DMS 273 (cell line): ENCODE results near the gene MB21D2.
"Not testable (repeated sequence)": the region's sequence is repeated elsewhere in the genome, so short reads cannot be mapped to it uniquely, and the experiment has no call there.

Experiments
- DNase-seq: peaks from one replicate; lab custom pipeline; 2025; ENCODE audit not compliant: unreplicated experiment; lab: John Stamatoyannopoulos, UW

Gene MB21D2

DNA sequence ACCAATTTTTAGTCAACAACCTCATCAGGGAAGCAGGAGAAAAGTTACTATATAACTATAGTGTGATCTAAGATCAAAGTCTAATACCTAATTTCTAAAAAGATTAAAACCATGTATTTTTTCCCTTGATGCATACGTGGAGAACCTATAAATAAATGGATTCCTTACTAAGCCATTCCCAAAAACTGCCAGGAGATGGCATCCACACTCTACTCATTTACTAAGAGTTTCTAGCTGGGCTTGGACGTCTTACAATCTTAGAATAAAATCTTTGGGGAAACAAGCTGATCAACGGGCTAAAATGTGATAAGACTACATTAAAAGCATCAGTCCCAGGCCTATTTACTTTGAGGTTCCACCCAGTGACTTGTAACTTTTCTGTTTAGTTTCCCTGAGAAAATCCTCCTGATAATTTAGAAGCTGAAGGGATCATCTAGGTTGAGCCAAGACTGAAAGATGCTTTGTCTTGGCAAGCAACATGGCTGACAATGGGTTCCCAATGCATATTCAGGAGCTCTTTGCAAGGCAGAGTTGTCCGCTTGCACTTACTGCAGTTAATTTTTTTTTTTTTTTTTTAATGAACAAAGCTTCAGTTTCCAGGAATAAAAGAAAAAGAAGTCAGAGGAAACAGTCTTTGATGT lies 104.8 kb downstream of the MB21D2 start:
- peak; percentile 83 for DNase-seq

DNA sequence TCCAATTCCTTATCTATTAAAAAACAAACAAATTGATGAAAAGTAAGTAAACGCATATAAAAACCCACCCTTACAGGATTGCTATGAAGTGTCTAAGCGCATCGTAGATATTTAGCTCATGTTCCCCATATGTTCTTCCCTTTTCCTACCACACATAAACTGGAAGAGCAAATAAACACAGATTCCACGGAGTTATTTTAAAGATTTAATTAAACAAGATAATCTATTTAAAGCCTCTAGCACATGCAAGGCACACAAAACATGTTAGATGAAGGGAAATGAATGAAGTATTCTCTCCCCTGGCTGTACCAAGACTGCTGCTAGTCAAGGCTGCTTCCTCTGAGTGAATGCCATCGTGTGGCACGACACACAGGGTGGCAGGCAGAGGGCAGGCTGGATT lies 111.9 kb downstream of the MB21D2 start:
- no peak for DNase-seq

DNA sequence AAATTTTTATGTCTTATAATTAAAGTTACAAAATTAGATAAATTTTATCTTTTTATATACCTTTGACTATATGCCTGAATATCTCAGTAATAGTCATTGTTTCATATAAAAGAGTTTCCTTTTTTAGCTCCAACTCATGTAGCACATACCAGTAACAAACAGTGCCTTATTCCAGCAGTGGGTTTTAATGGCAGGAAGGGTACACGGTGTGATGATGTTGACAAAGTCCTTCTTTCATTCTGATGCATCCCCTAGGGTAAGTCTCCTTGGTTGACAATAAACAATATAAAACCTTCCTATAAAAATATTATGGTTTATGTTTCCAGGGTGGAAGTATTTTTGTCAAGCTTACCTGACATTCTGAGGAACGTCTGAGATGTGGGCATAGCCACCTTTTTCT lies 113.2 kb downstream of the MB21D2 start:
- DNase-seq: no peak

DNA sequence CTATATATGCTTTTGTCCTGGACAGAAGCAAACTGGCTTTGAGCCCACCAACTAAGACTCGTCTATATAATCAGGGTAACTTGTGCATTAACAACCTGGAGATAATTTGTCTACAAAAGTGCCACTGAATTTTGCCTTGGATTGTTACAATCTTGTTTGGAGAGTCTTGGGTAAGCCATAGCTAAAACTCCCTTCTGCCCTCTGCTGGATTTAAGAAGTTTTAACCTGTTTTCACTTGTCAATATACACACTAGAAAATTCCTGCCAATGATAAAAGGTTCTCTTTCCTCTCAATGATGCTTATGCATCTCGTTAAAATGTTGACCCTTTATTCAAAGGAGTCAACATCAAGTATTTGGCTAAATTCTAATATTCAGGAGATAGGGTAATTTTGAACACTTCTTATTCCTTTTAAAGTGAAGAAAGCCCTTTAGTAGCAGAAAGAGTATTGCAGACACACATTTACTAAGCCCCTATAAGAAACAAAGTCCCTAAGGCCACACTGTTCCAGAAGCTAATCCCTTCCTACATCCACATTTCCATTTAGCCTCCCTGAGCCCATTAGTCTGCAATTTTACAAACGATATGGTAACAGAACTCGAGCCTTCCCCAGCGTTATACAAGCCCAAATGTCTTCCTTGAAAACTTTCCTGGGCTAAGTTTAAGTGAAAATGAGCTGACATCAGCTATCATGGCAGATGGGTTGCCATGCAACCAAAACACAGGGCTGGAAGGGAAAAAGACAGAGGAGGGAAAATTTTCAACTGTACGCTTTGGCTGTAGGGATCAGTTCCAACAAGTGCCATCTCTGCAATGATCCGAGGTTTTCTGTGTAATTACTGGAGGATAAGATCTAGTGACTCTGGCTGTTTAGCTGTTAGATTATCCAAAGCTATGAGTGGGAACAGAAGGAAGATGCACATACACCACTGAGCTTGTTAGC lies 114.4 kb downstream of the MB21D2 start:
- peak; percentile 86 for DNase-seq

DNA sequence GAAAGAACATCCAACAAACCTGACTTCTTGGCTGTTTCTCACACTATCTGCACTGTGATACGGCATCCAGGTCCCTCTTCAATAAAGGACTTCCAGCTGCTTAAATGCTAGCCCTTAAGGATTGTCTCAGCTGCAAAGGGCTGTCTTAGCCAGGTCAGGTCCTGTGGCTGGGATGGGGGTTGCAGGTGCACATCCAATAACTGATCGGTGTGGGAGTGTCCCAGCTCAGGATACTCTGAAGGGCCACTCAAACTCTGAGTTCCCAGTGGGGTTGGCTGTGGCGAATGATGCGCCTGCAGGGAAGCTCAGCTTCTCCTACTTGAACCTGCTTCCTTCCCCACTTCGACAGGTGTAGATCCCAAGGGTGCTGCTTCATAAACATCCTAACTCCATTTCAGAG lies 115.7 kb downstream of the MB21D2 start:
- DNase-seq: no peak

DNA sequence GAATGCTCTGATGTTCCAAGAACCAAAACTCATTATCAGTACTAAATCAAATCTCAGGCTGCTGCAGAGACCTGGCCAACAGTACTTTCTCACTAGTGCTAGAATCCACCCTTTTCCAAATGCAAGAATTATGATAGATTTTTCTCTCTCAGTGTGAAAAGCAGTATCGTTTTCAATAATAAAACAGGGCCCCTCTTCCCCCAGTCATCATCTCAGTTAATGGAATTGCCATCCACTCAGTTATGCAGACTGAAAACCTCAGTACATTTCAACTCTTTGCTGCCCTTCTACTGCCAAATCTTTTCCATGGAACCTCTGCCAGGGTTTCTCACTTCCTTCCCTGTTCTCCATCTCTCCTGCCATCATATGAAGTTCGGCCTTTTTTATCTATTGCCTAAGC lies 117.9 kb downstream of the MB21D2 start:
- DNase-seq: no peak

DNA sequence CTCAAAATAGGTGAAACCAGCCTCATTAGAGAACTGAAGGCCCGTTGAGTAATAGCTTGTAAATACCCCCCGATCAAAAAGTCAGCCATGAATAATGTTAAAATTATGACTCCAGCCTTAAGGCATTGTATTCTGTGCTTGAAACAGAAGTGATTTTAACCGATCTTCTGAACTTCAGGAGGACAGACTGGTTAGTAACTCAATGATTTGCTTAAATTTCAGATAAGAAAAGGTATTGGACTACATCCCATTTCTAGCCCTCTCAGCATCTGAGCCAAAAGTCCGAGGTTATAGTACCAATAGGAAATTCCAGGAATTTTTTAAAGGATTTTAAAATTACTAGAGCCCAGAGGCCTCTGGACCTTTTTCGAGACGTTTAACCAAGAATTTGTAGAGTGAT lies 122.6 kb downstream of the MB21D2 start:
- no peak for DNase-seq

DNA sequence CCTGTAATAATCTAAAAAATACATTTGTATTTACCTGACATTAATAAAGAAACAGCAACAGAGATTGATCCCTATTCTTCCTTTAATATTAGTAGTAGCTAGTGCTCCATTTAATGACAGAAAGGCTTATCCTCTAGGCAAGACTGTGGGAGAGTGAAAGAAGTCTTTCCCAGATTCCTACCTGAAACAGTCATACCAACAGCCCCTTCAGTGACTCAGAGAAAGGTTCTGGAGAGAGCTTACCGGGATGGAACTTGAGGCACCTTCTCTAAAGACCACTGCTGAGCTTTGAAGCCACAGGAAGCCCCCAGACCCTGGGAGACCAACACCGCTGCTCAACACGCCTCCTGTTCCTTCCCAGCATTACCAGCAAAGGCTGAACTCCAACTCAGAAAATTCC lies 123.4 kb downstream of the MB21D2 start:
- no peak for DNase-seq

DNA sequence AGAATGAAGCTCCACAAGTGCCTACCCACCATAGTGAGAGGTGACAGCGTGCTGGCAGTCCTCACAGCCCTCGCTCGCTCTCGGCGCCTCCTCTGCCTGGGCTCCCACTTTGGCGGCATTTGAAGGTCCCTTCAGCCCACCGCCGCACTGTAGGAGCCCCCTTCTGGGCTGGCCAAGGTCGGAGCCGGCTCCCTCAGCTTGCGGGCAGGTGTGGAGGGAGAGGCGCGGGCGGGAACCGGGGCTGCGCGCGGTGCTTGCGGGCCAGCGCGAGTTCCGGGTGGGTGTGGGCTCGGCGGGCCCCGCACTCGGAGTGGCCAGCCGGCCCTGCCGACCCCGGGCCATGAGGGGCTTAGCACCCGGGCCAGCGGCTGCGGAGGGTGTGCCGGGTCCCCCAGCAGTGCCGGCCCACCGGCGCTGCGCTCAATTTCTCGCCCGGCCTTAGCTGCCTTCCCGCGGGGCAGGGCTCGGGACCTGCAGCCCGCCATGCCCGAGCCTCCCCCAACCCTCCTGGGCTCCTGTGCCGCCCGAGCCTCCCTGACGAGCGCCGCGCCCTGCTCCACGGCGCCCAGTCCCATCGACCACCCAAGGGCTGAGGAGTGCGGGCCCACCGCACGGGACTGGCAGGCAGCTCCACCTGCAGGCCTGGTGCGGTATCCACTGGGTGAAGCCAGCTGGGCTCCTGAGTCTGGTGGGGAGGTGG lies 128.7 kb downstream of the MB21D2 start:
- DNase-seq: not testable (repeated sequence)

DNA sequence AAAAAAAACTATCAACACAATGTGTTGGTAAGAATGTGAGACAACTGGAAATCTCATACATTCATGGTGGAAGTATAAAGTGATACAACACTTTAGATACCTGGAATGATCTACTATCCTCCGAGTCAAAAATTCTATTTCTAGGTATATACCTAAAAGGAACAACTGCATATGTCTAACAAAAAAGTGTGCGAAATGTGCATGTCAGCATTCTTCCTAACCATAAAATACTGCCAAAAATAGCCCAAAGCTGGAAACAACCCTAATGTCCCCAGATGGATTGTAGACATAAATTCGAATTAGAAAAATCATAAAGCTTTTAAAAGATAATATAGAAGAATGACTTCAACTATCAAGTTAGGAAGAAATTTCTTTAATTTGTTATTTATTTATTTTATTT lies 139.1 kb downstream of the MB21D2 start:
- no peak for DNase-seq

DNA sequence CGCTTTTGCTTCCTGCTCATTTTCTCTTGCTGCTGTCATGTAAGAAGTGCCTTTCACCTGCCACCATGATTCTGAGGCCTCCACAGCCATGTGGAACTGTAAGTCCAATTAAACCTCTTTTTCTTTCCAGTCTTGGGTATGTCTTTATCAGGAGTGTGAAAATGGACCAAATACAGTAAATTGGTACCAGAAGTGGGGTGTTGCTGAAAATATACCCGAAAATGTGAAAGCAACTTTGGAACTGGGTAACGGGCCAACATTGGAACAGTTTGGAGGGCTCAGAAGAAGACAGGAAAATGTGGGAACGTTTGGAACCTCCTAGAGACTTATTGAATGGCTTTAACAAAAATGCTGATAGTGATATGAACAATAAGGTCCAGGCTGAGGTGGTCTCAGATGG lies 143.3 kb downstream of the MB21D2 start:
- not testable (repeated sequence) for DNase-seq

DNA sequence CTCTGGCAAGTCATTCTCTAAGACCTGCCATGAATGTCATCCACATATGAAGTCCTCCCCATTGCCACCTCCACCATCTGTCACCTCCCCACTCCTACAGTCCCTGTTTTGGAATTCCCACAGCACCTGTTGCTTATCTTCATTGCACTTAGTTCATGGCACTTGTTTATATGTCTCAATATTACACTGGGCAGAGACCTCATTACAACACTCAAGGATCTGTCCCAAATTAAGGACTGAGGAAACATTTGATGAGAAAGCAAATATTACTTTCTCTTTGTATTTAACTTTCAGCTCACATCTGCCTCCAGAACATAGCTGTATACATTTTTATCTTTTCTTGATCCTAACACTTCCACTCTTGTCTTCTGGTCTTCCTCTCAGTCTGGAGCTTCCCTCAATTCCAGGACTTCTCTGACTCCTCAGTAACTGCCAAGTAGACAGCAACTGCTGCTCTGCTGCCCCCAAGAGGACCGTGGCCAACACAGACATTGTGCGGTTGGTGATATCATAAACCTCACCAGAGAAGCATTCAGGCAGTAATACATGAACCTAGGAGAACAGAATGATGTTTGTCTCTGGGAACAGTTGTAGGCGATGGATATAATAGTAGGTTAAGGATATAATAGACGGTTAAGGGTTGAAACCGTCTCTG lies 145.3 kb downstream of the MB21D2 start:
- DNase-seq: peak; percentile 65

DNA sequence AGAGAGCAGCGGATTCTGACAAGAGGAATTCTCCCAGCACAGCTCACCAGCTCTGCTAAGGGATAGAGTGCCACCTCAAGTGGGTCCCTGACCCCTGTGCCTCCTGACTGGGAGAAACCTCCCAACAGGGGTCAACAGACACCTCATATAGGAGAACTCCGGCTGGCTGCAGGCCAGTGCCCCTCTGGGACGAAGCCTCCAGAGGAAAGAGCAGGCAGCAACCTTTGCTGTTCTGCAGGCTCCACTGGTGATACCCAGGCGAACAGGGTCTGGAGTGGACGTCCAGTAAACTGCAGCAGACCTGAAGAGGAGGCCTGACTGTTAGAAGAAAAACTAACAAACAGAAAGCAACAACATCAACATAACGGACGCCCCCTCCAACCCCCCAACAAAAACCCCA lies 159.0 kb downstream of the MB21D2 start:
- DNase-seq: no peak

DNA sequence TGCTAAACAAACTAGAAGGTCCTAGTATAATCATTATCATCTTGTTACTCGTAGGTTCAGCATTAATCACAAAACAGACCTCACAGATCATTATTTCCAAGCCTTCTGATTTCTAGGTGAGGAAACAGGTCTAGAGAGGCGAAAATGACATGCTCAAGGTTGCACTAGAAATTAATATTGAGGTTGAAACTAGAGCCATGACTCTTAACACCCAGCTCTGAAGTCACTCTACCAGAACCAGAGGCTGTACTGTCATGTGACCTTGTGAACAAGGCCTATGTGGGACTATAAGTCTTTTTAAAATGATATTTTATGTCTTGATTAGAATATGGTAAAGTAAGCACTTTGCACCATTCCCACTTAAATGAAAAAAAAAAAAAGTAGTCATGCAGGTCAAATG lies 166.5 kb downstream of the MB21D2 start:
- DNase-seq: no peak

DNA sequence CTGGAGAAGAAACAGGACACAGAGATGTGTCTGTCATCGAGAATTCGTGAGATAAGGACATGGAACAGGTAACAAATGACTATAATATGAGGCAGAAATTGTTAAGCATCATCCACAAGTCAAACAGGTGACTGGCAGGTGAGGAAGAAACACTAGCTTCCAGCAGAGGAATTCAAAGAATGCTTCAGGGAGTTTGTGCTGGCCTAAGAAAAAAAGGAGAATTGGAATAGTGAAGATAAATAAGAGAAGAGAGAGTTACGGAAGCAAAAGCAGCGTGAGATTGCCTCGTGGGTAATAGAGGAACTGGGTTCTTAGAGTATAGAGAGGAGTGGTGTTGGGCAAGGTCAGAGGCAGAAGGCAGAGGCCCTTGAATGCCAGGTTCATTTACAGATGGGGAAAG lies 167.5 kb downstream of the MB21D2 start:
- no peak for DNase-seq

DNA sequence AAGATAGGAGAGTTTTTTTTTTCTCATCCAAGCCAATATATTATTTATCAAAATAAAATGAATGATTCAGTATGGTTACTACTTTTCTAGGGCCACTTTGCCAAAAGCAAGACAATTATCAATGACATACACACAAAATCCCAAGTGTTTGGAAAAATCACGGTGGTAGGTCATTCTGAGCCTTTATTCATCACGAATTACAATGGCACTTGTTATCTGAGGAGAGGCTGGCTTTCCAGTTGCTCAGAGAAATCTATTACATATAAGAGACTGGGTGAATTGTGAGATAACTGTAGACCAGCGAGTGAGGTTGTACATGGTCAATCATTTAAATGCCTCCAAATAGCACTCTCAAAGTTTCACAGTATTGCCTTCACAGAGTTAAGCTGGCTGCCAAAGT lies 169.9 kb downstream of the MB21D2 start:
- DNase-seq: no peak

DNA sequence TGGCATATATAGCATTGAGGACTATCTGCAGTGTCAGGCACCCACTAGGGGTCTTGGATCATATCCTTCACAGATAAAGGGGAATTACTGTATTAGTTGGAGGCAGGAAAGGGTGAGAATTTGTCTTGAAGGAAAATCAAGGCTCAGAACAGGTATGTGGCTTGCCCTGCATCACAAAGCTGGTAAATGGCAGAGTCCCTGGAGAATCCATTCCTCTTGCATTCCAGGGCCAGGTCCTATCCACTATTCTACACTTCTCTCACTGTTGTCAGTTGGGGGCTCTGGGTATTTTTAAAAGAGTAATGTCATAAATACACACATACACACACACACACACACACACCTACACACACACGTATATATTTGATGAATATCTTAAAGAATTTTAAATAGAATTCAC lies 170.5 kb downstream of the MB21D2 start:
- DNase-seq: no peak
